Activated T-helper 1 cell treated with anti-CD3 and anti-CD28 coated beads, Interleukin-12 subunit alpha, Interleukin-12 subunit beta, Interleukin-2, Interleukin-4 antibody, amounts not matched to agents 30 ng/mL and 10 ng/mL and 1 ng/mL, durations not matched to agents 14 hours and 24 hours and 36 hours (primary cell): ENCODE data around the gene KCNJ1. TPM values are rescaled to one million over a fixed set of nuclear protein-coding genes. Genes with fewer than 3 reads are reported as not detected.

Source experiments
- DNase-seq: peaks from one replicate; pipeline ENCODE4 v3.0.0; 2021; ENCODE audit warnings: low spot score
- H3K27ac Mint-ChIP-seq: one replicate; pipeline ENCODE4 v1.8.0; 2021; ENCODE audit warnings: mild to moderate bottlenecking, mixed read lengths
- H3K27me3 Mint-ChIP-seq: one replicate; pipeline ENCODE4 v1.8.0; 2022; ENCODE audit warnings: mild to moderate bottlenecking, moderate library complexity, mixed read lengths; ENCODE audit not compliant: insufficient read depth
- H3K36me3 Mint-ChIP-seq: one replicate; pipeline ENCODE4 v1.8.0; 2021; ENCODE audit warnings: low read depth, mixed read lengths
- H3K4me1 Mint-ChIP-seq: one replicate; pipeline ENCODE4 v1.8.0; 2021; ENCODE audit warnings: low read depth, mixed read lengths
- H3K4me3 Mint-ChIP-seq: one replicate; pipeline ENCODE4 v1.8.0; 2021; ENCODE audit warnings: mild to moderate bottlenecking, moderate library complexity, mixed read lengths
- H3K9me3 Mint-ChIP-seq: one replicate; pipeline ENCODE4 v1.8.0; 2021; ENCODE audit warnings: mixed read lengths
- intact Hi-C: fragments of 100-400 bp; cut with micrococcal nuclease; formaldehyde crosslinking; loops from one replicate; pipeline ENCODE4 v1.15.1; 2024
- total RNA-seq: library from RNA; stranded (reverse); gene quantifications from 2 replicates; pipeline ENCODE4 v1.2.3, GENCODE V29; 2022

The KCNJ1 gene
- total RNA-seq, 1 donor from 2014 or later: not detected

DNA sequence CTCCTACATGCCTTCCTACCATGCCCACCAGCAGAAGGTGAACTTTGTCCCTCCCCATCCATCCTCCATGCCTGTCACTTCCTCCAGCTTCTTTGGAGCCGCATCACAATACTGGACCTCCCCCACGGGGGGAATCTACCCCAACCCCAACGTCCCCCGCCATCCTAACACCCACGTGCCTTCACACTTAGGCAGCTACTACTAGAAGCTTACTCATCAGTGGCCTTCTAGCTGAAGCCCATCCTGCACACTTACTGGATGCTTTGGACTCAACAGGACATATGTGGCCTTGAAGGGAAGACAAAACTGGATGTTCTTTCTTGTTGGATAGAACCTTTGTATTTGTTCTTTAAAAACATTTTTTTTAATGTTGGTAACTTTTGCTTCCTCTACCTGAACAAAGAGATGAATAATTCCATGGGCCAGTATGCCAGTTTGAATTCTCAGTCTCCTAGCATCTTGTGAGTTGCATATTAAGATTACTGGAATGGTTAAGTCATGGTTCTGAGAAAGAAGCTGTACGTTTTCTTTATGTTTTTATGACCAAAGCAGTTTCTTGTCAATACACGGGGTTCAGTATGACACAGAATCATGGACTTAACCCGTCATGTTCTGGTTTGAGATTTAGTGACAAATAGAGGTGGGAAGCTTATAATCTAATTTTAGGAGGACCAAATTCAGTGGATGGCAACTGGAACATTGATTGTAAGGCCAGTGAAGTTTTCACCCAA lies 56.1 kb downstream of the KCNJ1 start:
- Mint-ChIP-seq H3K4me3 (no peak overlapping the region), H3K4me1 (peaks cover 39% of the 10 kb centered on the region), H3K9me3 (no peaks in the 10 kb centered on the region), H3K36me3 (peaks cover 48% of the 10 kb centered on the region), H3K27ac (no peak overlapping the region), H3K27me3 (no peaks in the 10 kb centered on the region)
- no peak for DNase-seq
- intact Hi-C loops: no loop called here

DNA sequence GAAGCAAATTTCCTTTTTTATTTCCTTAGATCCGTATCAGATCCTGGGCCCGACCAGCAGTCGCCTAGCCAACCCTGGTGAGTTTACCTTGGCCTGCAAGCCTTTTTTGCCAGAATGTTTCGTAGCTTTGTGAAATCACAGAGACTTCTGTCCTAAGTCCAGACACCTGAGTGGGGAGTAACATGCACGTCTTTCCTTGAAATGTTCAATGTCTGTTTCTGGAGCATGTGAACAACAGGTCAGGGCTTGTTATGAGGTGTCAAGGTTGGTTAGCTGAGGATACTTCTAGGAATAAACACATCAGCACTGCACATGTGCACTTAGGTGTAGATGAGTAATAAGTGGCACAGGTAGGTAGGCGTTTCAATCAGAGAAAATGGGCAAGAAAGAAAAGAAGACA lies 58.0 kb downstream of the KCNJ1 start:
- Mint-ChIP-seq H3K9me3 (no peaks in the 10 kb centered on the region), H3K4me3 (no peak overlapping the region), H3K27me3 (no peaks in the 10 kb centered on the region), H3K27ac (peak overlapping the region; percentile 66), H3K36me3 (peaks cover 56% of the 10 kb centered on the region), H3K4me1 (peaks cover 39% of the 10 kb centered on the region)
- intact Hi-C loops: no loop called here
- no peak for DNase-seq

DNA sequence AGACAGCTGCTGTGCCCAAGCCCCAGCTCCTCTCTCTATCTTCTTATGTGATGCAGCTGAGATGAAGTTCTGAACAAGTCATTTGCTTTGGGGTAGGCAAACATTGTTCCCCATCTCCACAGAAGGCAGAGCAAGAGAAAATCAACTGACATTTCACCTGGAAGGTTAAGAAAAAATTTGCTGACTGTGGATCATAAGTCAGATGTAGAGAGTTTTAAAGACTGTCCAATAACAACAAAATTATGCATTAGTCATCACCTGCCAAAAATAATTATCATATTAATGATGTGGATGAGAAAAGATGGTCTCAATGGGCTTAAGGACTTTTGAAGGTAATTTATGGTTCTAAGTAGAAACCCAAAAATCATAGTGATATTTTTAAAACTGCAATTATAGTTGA lies 59.2 kb downstream of the KCNJ1 start:
- Mint-ChIP-seq H3K4me1 (peaks cover 47% of the 10 kb centered on the region), H3K4me3 (no peak overlapping the region), H3K36me3 (peaks cover 57% of the 10 kb centered on the region), H3K9me3 (no peaks in the 10 kb centered on the region), H3K27ac (peak overlapping the region; percentile 13), H3K27me3 (no peaks in the 10 kb centered on the region)
- no peak for DNase-seq
- intact Hi-C loops: no loop called here

- Mint-ChIP-seq H3K27ac (peak overlapping the region; percentile 59), H3K9me3 (no peaks in the 10 kb centered on the region), H3K36me3 (peaks cover 59% of the 10 kb centered on the region), H3K4me3 (no peak overlapping the region), H3K4me1 (peaks cover 59% of the 10 kb centered on the region), H3K27me3 (no peaks in the 10 kb centered on the region)
- DNase-seq: no peak
- intact Hi-C loops: no loop called here
These were observed 60.4 kb downstream of the KCNJ1 start for GRCh38 chr11:128806506-128807261.

- peaks cover 51% of the 10 kb centered on the region for H3K4me1 Mint-ChIP-seq
- H3K9me3 Mint-ChIP-seq: no peaks in the 10 kb centered on the region
- no peaks in the 10 kb centered on the region for H3K27me3 Mint-ChIP-seq
- H3K4me3 Mint-ChIP-seq: no peak overlapping the region
- H3K36me3 Mint-ChIP-seq: peaks cover 41% of the 10 kb centered on the region
- H3K27ac Mint-ChIP-seq: no peak overlapping the region
- no peak for DNase-seq
- intact Hi-C loops: no loop called here
These were observed 62.6 kb downstream of the KCNJ1 start for GRCh38 chr11:128804481-128804880.

GRCh38 chr11:128803449-128804245 lies 63.4 kb downstream of the KCNJ1 start:
- H3K36me3 Mint-ChIP-seq: peaks cover 33% of the 10 kb centered on the region
- peak overlapping the region; percentile 59 for H3K27ac Mint-ChIP-seq
- intact Hi-C loops: no loop called here
- H3K9me3 Mint-ChIP-seq: no peaks in the 10 kb centered on the region
- no peak overlapping the region for H3K4me3 Mint-ChIP-seq
- H3K4me1 Mint-ChIP-seq: peaks cover 44% of the 10 kb centered on the region
- no peak for DNase-seq
- H3K27me3 Mint-ChIP-seq: no peaks in the 10 kb centered on the region

- Mint-ChIP-seq H3K4me3 (no peak overlapping the region), H3K36me3 (peaks cover 33% of the 10 kb centered on the region), H3K27ac (peak overlapping the region; percentile 59), H3K9me3 (no peaks in the 10 kb centered on the region), H3K27me3 (no peaks in the 10 kb centered on the region), H3K4me1 (peaks cover 43% of the 10 kb centered on the region)
- DNase-seq: no peak
- intact Hi-C loops: no loop called here
These were observed 64.1 kb downstream of the KCNJ1 start for GRCh38 chr11:128803011-128803410.

GRCh38 chr11:128802358-128802981 lies 64.6 kb downstream of the KCNJ1 start:
- Mint-ChIP-seq H3K4me3 (no peak overlapping the region), H3K36me3 (peaks cover 33% of the 10 kb centered on the region), H3K27me3 (no peaks in the 10 kb centered on the region), H3K4me1 (peaks cover 38% of the 10 kb centered on the region), H3K9me3 (no peaks in the 10 kb centered on the region), H3K27ac (no peak overlapping the region)
- intact Hi-C loops: no loop called here
- DNase-seq: no peak

GRCh38 chr11:128800871-128801417 lies 66.2 kb downstream of the KCNJ1 start:
- Mint-ChIP-seq H3K27ac (no peak overlapping the region), H3K9me3 (no peaks in the 10 kb centered on the region), H3K4me3 (no peak overlapping the region), H3K27me3 (no peaks in the 10 kb centered on the region), H3K4me1 (peaks cover 31% of the 10 kb centered on the region), H3K36me3 (peaks cover 23% of the 10 kb centered on the region)
- intact Hi-C loops: no loop called here
- DNase-seq: no peak

- peaks cover 27% of the 10 kb centered on the region for H3K36me3 Mint-ChIP-seq
These were observed 70.8 kb downstream of the KCNJ1 start for GRCh38 chr11:128796270-128796669.

GRCh38 chr11:128790196-128790595 lies 76.9 kb downstream of the KCNJ1 start:
- H3K36me3 Mint-ChIP-seq: peaks cover 43% of the 10 kb centered on the region
- intact Hi-C loops: no loop called here
- H3K4me1 Mint-ChIP-seq: no peaks in the 10 kb centered on the region
- no peak overlapping the region for H3K4me3 Mint-ChIP-seq
- no peak overlapping the region for H3K27ac Mint-ChIP-seq
- no peaks in the 10 kb centered on the region for H3K27me3 Mint-ChIP-seq
- no peak for DNase-seq
- no peaks in the 10 kb centered on the region for H3K9me3 Mint-ChIP-seq

More at GRCh38 chr11:128796270-128796669, 70.8 kb downstream of the KCNJ1 start:
- no peaks in the 10 kb centered on the region for H3K9me3 Mint-ChIP-seq
- no peak for DNase-seq
- H3K27ac Mint-ChIP-seq: no peak overlapping the region
- no peaks in the 10 kb centered on the region for H3K27me3 Mint-ChIP-seq
- intact Hi-C loops: no loop called here
- H3K4me3 Mint-ChIP-seq: no peak overlapping the region
- peaks cover 9% of the 10 kb centered on the region for H3K4me1 Mint-ChIP-seq

DNA sequence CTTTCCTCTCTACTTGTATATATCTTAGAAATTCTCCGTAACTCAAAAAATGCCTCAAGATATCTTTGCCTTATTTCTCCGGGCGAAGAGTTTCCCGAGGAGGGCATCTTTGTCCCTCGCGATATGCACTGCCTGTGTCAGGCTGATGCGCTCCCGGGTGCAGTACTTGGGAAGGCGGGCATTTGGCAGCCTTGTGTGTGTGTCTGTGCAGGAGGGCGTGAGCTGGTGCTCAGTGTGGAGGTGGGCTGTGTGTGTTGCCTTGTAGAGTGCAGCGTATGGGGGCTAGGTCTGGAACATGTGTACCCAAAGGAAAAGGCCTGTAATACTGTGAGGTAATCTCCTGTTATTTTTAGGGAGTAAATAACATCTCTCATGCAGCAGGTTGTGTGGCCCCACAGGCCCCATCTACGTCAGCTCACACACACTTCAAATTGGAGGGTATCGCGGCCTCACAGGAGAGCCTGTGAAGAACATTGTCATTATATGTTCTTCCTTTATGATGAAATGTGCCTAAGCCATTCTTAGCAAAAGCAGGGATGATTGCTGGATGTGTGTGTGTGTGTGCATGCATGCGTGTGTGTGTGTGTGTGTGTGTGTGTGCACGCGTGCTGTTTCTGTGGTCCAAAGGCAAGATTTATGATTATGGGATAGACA lies 77.5 kb downstream of the KCNJ1 start:
- H3K9me3 Mint-ChIP-seq: no peaks in the 10 kb centered on the region
- H3K27ac Mint-ChIP-seq: no peak overlapping the region
- no peak overlapping the region for H3K4me3 Mint-ChIP-seq
- no peak for DNase-seq
- intact Hi-C loops: no loop called here
- peaks cover 45% of the 10 kb centered on the region for H3K36me3 Mint-ChIP-seq
- peaks cover 3% of the 10 kb centered on the region for H3K4me1 Mint-ChIP-seq
- H3K27me3 Mint-ChIP-seq: no peaks in the 10 kb centered on the region
